Mesenchymal stem cell (in vitro differentiated cells and primary cell): ENCODE results near the gene LYPD8.
A peak's percentile ranks its signal among the peaks of the same experiment; 100 is the strongest.

ENCODE experiments used
- DNase-seq: peaks from one replicate; pipeline ENCODE4 v3.0.0-alpha.2; 2013
- H2AFZ ChIP-seq: one replicate; pipeline ENCODE4 v1.6.1; 2013; ENCODE audit warnings: low read depth, mild to moderate bottlenecking, control low read depth, inconsistent platforms, low read length, moderate library complexity
- H2AK5ac ChIP-seq: 2 replicates; pipeline ENCODE4 v1.6.1; 2013; ENCODE audit warnings: low read length, moderate library complexity, mild to moderate bottlenecking, inconsistent platforms; ENCODE audit not compliant: severe bottlenecking
- H2BK120ac ChIP-seq: one replicate; pipeline ENCODE4 v1.6.1; 2013; ENCODE audit warnings: low read depth, mild to moderate bottlenecking, inconsistent platforms, low read length, moderate library complexity
- H2BK12ac ChIP-seq, 2 experiments: one replicate each; pipeline ENCODE4 v1.6.1; 2013; ENCODE audit warnings: inconsistent platforms in 2 of 2, low read length in 2 of 2, mild to moderate bottlenecking in 2 of 2, moderate library complexity in 2 of 2, control low read depth in 1 of 2
- H2BK15ac ChIP-seq: one replicate; pipeline ENCODE4 v1.6.1; 2013; ENCODE audit warnings: mild to moderate bottlenecking, low read depth, inconsistent platforms; ENCODE audit not compliant: poor library complexity, severe bottlenecking
- H2BK5ac ChIP-seq: 2 replicates; pipeline ENCODE4 v1.6.1; 2013; ENCODE audit warnings: low read depth, mild to moderate bottlenecking, low read length, control low read depth, inconsistent platforms; ENCODE audit not compliant: poor library complexity, severe bottlenecking
- H3K14ac ChIP-seq, 2 experiments: one replicate each; pipeline ENCODE4 v1.6.1; 2013; ENCODE audit warnings: inconsistent platforms in 2 of 2, low read length in 2 of 2, control low read depth in 1 of 2, mild to moderate bottlenecking in 1 of 2, moderate library complexity in 1 of 2
- H3K18ac ChIP-seq, 2 experiments: one replicate each; pipeline ENCODE4 v1.6.1; 2013; ENCODE audit warnings: inconsistent platforms in 2 of 2, low read length in 2 of 2, control low read depth in 1 of 2, low read depth in 1 of 2, mild to moderate bottlenecking in 1 of 2
- H3K23ac ChIP-seq, 2 experiments: one replicate each; pipeline ENCODE4 v1.6.1; 2013; ENCODE audit warnings: inconsistent platforms in 2 of 2, low read length in 2 of 2, mild to moderate bottlenecking in 2 of 2, moderate library complexity in 2 of 2, control low read depth in 1 of 2
- H3K27ac ChIP-seq: 2 replicates; pipeline ENCODE4 v1.5.1; 2013; ENCODE audit warnings: mild to moderate bottlenecking, moderate library complexity, low read length, control low read depth, inconsistent platforms; ENCODE audit not compliant: poor library complexity, severe bottlenecking
- H3K27me3 ChIP-seq, 2 experiments: 2 replicates each; pipeline versions ENCODE4 v1.6.1 to v1.7.0; 2013; ENCODE audit warnings: low read length in 2 of 2, mild to moderate bottlenecking in 2 of 2, moderate library complexity in 2 of 2, control low read depth in 1 of 2, inconsistent platforms in 1 of 2; ENCODE audit not compliant: control insufficient read depth in 1 of 2, insufficient read depth in 1 of 2
- H3K36me3 ChIP-seq, 2 experiments: 2 replicates each; pipeline versions ENCODE4 v1.6.1 to v1.7.0; 2013; ENCODE audit warnings: low read length in 2 of 2, control low read depth in 1 of 2, inconsistent platforms in 1 of 2, low read depth in 1 of 2, mild to moderate bottlenecking in 1 of 2; ENCODE audit not compliant: insufficient read depth in 2 of 2, control insufficient read depth in 1 of 2
- H3K4ac ChIP-seq, 2 experiments: one replicate each; pipeline ENCODE4 v1.6.1; 2013; ENCODE audit warnings: inconsistent platforms in 2 of 2, low read length in 2 of 2, mild to moderate bottlenecking in 2 of 2, moderate library complexity in 2 of 2, control low read depth in 1 of 2, low read depth in 1 of 2
- H3K4me1 ChIP-seq: 2 replicates; pipeline ENCODE4 v1.6.1; 2013; ENCODE audit warnings: low read depth, low read length, control low read depth; ENCODE audit not compliant: control insufficient read depth, insufficient read depth
- H3K4me2 ChIP-seq: 2 replicates; pipeline ENCODE4 v1.6.1; 2013; ENCODE audit warnings: low read length, mild to moderate bottlenecking, inconsistent platforms; ENCODE audit not compliant: poor library complexity, severe bottlenecking
- H3K4me3 ChIP-seq, 2 experiments: 2 replicates each; pipeline versions ENCODE4 v1.5.1 to v1.7.0; 2013; ENCODE audit warnings: low read length in 2 of 2, mild to moderate bottlenecking in 2 of 2, control low read depth in 1 of 2, low read depth in 1 of 2; ENCODE audit not compliant: insufficient read depth in 1 of 2
- H3K79me1 ChIP-seq: replicated peaks from 2 replicates; pipeline ENCODE4 v1.6.1; 2013; ENCODE audit warnings: mild to moderate bottlenecking, control low read depth, low read length, inconsistent platforms; ENCODE audit not compliant: poor library complexity, severe bottlenecking
- H3K9ac ChIP-seq: 2 replicates; pipeline ENCODE4 v1.7.0; 2013; ENCODE audit warnings: mild to moderate bottlenecking, low read length, moderate library complexity
- H3K9me3 ChIP-seq: 2 replicates; pipeline ENCODE4 v1.7.0; 2013; ENCODE audit warnings: mild to moderate bottlenecking, low read length; ENCODE audit not compliant: control insufficient read depth
- H4K8ac ChIP-seq: one replicate; pipeline ENCODE4 v1.6.1; 2013; ENCODE audit warnings: inconsistent platforms, mild to moderate bottlenecking, low read length, moderate library complexity
- H4K91ac ChIP-seq: one replicate; pipeline ENCODE4 v1.6.1; 2013; ENCODE audit warnings: mild to moderate bottlenecking, low read length, inconsistent platforms
- WGBS: methylation state at CpG from one replicate; pipeline ENCODE4 v1.1.7; 2013; ENCODE audit warnings: mixed read lengths; 5-methylcytosine and 5-hydroxymethylcytosine counted together

LYPD8 gene

DNA sequence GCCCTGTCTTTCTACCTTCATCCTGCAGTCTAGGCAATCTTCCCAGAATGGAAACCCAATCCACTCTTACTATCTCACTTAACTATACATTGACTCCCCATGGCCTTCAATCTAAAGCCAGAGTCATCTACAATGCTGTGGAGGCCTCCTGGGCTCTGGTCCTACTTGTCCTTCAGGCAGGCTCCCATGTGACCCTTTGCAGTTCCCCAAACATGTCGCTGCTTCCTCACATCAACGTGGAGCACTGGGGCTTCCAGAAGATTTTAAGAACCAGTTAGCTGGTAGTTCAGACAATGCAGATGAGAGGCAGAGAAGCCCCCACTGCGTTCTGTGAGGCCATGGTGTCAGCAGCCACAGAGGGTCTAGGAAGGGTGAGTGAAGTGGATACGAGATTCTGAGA lies 18.6 kb downstream of the LYPD8 start:
- H3K27me3 ChIP-seq, result no peaks in the 10 kb centered on the region
- H4K91ac ChIP-seq, result no peak overlapping the region
- H2AK5ac ChIP-seq, result no peak overlapping the region
- H3K27ac ChIP-seq, result no peak overlapping the region
- H2BK12ac ChIP-seq, result no peak overlapping the region
- H4K8ac ChIP-seq, result no peak overlapping the region
- H3K36me3 ChIP-seq, result no peaks in the 10 kb centered on the region
- H3K79me1 ChIP-seq, result no peaks in the 10 kb centered on the region
- H3K18ac ChIP-seq, result no peak overlapping the region
- no peak overlapping the region for H3K4ac ChIP-seq
- H3K9me3 ChIP-seq, result peaks cover 15% of the 10 kb centered on the region
- H3K9ac ChIP-seq, result no peak overlapping the region
- H2BK15ac ChIP-seq, result no peak overlapping the region
- no peak overlapping the region for H2BK120ac ChIP-seq
- H3K4me2 ChIP-seq, result no peak overlapping the region
- H3K23ac ChIP-seq, result no peak overlapping the region
- no peak overlapping the region for H3K4me3 ChIP-seq
- H3K14ac ChIP-seq, result no peak overlapping the region
- 37% methylated on average over 3 of the region's 4 CpGs for WGBS
- H3K4me1 ChIP-seq, result no peaks in the 10 kb centered on the region
- H2AFZ ChIP-seq, result no peak overlapping the region
- DNase-seq, result no peak
- no peak overlapping the region for H2BK5ac ChIP-seq

DNA sequence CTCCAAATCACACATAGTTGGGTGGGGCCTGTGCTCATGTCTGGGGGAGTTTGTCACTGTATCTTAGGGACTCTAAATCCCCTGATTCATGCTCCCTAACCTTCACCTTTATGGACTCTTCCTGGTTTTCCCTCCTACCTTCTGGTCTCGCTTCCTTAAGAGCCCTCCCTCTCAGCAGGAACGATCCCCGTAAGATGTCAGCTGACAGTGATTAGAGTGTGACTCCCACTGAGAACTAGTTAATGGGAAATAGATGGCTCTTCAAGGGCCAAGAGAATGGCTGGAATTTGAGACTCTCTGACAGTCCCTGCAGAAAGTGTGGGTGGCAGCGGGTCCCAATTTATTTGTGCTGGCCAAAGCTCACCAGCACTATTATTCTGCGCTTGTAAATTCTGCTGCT lies 22.0 kb downstream of the LYPD8 start:
- Histone ChIP-seq H3K27me3 (no peaks in the 10 kb centered on the region), H2BK5ac (no peak overlapping the region), H2BK15ac (no peak overlapping the region), H4K8ac (no peak overlapping the region), H2AK5ac (no peak overlapping the region), H3K9me3 (peaks cover 22% of the 10 kb centered on the region), H4K91ac (no peak overlapping the region), H3K79me1 (no peaks in the 10 kb centered on the region), H3K4me3 (no peak overlapping the region), H3K14ac (no peak overlapping the region), H2AFZ (no peak overlapping the region), H3K36me3 (no peaks in the 10 kb centered on the region), H3K9ac (no peak overlapping the region), H3K4me2 (no peak overlapping the region), H3K4ac (no peak overlapping the region), H3K18ac (no peak overlapping the region), H2BK12ac (no peak overlapping the region), H2BK120ac (no peak overlapping the region), H3K27ac (no peak overlapping the region), H3K4me1 (no peaks in the 10 kb centered on the region), H3K23ac (no peak overlapping the region)
- WGBS, result 86% methylated on average over 5 of the region's 5 CpGs
- no peak for DNase-seq

DNA sequence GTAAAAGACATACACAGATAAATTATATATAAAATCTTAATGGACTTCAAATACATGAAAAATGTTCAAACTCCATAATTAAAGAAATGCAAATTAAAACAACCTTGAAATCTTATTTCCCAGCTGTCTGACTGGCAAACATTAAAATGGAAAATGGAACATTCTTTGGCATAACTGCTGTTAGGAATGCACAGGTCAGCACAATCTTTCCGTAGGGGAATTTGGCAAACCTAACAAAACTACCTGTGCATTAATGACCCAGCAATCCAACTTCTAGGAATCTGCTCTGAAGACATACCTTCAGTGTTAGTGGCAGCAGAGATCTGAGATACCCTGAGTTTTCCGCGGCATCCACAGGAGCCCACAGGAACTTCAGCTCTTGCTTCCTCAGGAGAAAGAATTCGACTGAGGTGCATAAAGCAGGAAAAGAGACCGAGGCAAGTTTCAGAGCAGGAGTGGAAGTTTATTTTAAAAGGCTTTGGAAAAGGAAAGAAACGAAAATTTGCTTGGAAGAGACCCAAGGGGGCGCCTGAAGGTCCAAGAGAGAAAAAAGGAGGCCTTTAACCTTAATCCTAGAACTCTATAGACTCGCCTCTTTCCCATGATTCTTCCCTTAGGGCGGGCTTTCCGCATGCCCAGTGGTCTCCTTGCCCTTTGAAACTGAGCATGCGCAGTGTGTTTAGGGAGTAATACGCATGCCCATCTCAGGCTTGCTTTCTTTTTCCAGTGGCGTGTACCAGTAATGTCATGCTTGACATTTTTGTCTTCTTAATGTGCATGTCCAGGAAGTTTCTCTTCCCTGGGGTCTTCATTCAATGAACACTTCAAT lies 24.8 kb downstream of the LYPD8 start:
- Histone ChIP-seq H4K8ac (no peak overlapping the region), H3K4me1 (no peaks in the 10 kb centered on the region), H3K23ac (no peak overlapping the region), H2BK5ac (no peak overlapping the region), H2BK12ac (no peak overlapping the region), H3K79me1 (no peaks in the 10 kb centered on the region), H2AFZ (no peak overlapping the region), H2BK120ac (no peak overlapping the region), H3K9ac (no peak overlapping the region), H3K4me3 (no peak overlapping the region), H3K14ac (no peak overlapping the region), H2AK5ac (no peak overlapping the region), H2BK15ac (no peak overlapping the region), H3K27ac (no peak overlapping the region), H3K36me3 (no peaks in the 10 kb centered on the region), H3K4me2 (no peak overlapping the region), H3K18ac (no peak overlapping the region), H3K27me3 (no peaks in the 10 kb centered on the region), H4K91ac (no peak overlapping the region), H3K4ac (no peak overlapping the region), H3K9me3 (peaks cover 22% of the 10 kb centered on the region)
- DNase-seq, result no peak
- 65% methylated on average over 13 of the region's 13 CpGs for WGBS

DNA sequence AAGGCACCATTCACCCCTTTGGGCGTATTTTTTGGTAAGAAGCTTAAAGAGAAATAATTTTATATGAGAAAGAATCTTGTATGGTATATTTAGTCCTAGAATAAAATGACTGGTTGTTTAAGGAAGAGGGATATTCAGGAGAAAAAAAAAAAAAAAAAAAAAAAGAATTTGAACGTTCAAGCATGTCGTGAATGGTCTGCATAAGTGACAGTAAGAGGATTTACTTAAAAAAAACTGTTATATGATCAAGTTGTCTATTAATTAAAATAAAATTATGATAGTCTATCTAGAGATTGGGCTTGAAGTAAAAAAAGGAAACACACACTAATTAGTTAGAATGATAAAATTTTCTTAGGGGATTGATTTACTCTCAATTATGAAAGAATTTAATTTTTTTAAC lies 41.3 kb downstream of the LYPD8 start:
- no peak overlapping the region for H3K14ac ChIP-seq
- H3K4ac ChIP-seq, result no peak overlapping the region
- H2AK5ac ChIP-seq, result no peak overlapping the region
- no peak overlapping the region for H4K91ac ChIP-seq
- H3K79me1 ChIP-seq, result no peaks in the 10 kb centered on the region
- H2BK5ac ChIP-seq, result no peak overlapping the region
- H2BK15ac ChIP-seq, result no peak overlapping the region
- no peak overlapping the region for H2BK120ac ChIP-seq
- 47% methylated on average over 1 of the region's 3 CpGs for WGBS
- H3K9ac ChIP-seq, result no peak overlapping the region
- H3K27ac ChIP-seq, result no peak overlapping the region
- no peak overlapping the region for H3K23ac ChIP-seq
- H3K4me3 ChIP-seq, result no peak overlapping the region
- H3K4me1 ChIP-seq, result no peaks in the 10 kb centered on the region
- no peaks in the 10 kb centered on the region for H3K36me3 ChIP-seq
- no peak overlapping the region for H2AFZ ChIP-seq
- no peak overlapping the region for H2BK12ac ChIP-seq
- no peaks in the 10 kb centered on the region for H3K27me3 ChIP-seq
- H3K4me2 ChIP-seq, result no peak overlapping the region
- no peak overlapping the region for H4K8ac ChIP-seq
- DNase-seq, result peak; percentile 11
- H3K9me3 ChIP-seq, result peaks cover 62% of the 10 kb centered on the region
- H3K18ac ChIP-seq, result no peak overlapping the region
